Esophagus squamous epithelium (tissue), 4 donors: ENCODE measurements around the gene CABP4.

Experiments used
- POLR2A ChIP-seq, 4 donors: fragments of 450-650 bp; IDR thresholded peaks; one replicate each; pipeline ENCODE4 v1.6.1; 2017; ENCODE audit warnings: antibody characterized with exemption in 4 of 4, mild to moderate bottlenecking in 4 of 4, moderate library complexity in 3 of 4
- TF ChIP-seq, protein P1 (sequence below), 6 experiments: fragments of 450-650 bp in 4 of 6; fragments of 200-600 bp in 2 of 6; sonication (generic) in 2 of 6; IDR thresholded peaks; one replicate each; pipeline ENCODE4 v1.5.1; 2016 to 2019; ENCODE audit warnings: antibody characterized with exemption in 6 of 6, mild to moderate bottlenecking in 4 of 6, moderate library complexity in 4 of 6

DNA sequence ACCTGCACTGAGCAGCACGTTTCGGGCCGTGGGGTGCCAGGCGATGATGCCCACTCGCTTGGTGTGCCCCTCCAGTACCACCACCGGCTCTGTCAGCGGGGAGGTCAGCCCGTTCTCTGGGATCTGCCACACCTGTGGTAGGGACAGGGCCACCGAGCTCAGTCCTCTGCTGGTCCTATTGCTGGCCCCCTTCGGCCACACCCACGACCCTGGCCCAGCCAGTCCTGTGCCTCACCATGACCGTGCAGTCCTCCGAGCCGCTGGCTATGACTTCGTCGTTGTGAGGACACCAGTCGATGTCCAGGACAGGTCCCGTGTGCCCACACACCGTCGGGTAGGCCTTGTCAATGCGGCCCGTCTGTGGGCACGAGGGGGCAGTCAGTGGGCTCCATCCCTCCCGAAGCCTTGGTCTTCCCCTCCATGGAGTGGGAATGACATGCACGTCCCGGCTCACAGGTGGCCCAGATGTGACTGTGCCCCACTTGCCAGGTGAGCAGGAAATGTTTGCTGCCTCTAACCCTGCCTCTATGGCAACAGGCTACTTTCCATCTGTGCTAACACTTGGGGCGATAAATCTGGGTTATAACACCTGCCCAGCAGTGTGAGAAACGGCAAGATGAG is 13.3 kb upstream of the CABP4 start:
- TF ChIP-seq, protein P1, sequence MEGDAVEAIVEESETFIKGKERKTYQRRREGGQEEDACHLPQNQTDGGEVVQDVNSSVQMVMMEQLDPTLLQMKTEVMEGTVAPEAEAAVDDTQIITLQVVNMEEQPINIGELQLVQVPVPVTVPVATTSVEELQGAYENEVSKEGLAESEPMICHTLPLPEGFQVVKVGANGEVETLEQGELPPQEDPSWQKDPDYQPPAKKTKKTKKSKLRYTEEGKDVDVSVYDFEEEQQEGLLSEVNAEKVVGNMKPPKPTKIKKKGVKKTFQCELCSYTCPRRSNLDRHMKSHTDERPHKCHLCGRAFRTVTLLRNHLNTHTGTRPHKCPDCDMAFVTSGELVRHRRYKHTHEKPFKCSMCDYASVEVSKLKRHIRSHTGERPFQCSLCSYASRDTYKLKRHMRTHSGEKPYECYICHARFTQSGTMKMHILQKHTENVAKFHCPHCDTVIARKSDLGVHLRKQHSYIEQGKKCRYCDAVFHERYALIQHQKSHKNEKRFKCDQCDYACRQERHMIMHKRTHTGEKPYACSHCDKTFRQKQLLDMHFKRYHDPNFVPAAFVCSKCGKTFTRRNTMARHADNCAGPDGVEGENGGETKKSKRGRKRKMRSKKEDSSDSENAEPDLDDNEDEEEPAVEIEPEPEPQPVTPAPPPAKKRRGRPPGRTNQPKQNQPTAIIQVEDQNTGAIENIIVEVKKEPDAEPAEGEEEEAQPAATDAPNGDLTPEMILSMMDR (IDR thresholded peaks at IDR 0.05): no peak
- TF ChIP-seq POLR2A (IDR thresholded peaks at IDR 0.05): no peak
